Measurements from ENCODE around the gene AXDND1.

GRCh38 chr1:179376223-179376622 is 10.5 kb downstream of the AXDND1 start:
- TF ChIP-seq EZH2phosphoT487 (IDR thresholded peaks at IDR 0.05; ENCODE audit: insufficient read depth, low read depth) (no peak), EZH2 (IDR thresholded peaks at IDR 0.05; ENCODE audit: insufficient read depth, poor library complexity, severe bottlenecking) (no peak)

Data from GM23248 (cell line).